Measurements from ENCODE around the gene HOXA13. TPM values are rescaled to one million over a fixed set of nuclear protein-coding genes. Genes with fewer than 3 reads are reported as not detected.

Gene HOXA13
- total RNA-seq, 3 donors from 2014 or later (not counting 1 experiment from before 2014, with no cell fraction given) = not detected

DNA sequence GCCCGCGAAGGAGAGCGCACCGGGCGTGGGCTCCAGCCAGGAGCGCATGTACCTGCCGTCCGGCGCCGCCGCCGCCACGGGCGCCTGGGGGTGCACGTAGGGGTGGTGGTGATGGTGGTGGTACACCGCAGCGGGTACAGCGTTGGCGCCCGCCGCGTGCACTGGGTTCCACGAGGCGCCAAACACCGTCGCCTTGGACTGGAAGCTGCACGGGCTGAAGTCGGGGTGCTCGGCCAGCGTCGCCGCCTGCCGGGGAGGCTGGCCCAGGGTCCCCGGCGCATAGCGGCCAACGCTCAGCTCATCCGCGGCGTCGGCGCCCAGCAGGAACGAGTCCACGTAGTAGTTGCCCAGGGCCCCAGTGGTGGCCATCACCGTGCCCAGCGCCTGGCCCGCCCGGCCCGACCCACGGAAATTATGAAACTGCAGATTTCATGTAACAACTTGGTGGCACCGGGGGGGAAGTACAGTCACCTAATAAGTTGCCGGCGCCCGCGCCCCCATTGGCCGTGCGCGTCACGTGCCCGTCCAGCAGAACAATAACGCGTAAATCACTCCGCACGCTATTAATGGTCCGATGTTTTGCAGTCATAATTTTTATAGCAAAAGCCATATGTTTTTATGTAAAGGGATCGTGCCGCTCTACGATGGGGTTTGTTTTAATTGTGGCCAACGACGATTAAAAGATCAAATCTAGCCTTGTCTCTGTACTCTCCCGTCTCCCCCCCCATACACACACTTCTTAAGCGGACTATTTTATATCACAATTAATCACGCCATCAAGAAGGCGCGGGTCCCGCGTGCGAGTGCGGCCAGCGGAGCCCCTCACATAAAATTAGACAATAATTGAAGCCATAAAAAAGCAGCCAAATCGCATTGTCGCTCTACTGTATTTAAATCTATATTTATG is 34.5 kb downstream of the HOXA13 start, which contains the start of gene HOXA9:
TSS of gene HOXA9 (minus strand) at position 449 of the 907 bp plus-strand sequence. CDS start at position 369, 80 bp downstream.
- 3% methylated on average over 80 of the region's 82 CpGs for WGBS (ENCODE audit: insufficient coverage)
- H3K9me3 ChIP-seq (ENCODE audit: control insufficient read depth, insufficient read depth, low read length) = no peaks in the 10 kb centered on the region
- TF ChIP-seq, protein P1, sequence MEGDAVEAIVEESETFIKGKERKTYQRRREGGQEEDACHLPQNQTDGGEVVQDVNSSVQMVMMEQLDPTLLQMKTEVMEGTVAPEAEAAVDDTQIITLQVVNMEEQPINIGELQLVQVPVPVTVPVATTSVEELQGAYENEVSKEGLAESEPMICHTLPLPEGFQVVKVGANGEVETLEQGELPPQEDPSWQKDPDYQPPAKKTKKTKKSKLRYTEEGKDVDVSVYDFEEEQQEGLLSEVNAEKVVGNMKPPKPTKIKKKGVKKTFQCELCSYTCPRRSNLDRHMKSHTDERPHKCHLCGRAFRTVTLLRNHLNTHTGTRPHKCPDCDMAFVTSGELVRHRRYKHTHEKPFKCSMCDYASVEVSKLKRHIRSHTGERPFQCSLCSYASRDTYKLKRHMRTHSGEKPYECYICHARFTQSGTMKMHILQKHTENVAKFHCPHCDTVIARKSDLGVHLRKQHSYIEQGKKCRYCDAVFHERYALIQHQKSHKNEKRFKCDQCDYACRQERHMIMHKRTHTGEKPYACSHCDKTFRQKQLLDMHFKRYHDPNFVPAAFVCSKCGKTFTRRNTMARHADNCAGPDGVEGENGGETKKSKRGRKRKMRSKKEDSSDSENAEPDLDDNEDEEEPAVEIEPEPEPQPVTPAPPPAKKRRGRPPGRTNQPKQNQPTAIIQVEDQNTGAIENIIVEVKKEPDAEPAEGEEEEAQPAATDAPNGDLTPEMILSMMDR (IDR thresholded peaks at IDR 0.05) = no peak
- no peak within 1 kb of the TSS for H3K27ac ChIP-seq (ENCODE audit: low read length)
- peak in 1 of 2 donors; percentile 50 for DNase-seq
- peak; percentile 32 to 67 (median 54) for ATAC-seq
- H3K4me3 Mint-ChIP-seq = peak within 1 kb of the TSS; percentile 87
- intact Hi-C loops (cut with micrococcal nuclease) = loop anchor here (2.0 to 10.0 kb wide), 3 partner anchors 19 to 1309 kb away; partner anchors contain the start of genes EVX1 and HOXA11
- H3K36me3 ChIP-seq (ENCODE audit: control insufficient read depth, insufficient read depth, low read length) = no peaks in the 10 kb centered on the region
- no peaks in the 10 kb centered on the region for H3K9me3 Mint-ChIP-seq
- H3K4me3 ChIP-seq (ENCODE audit: low read length) = peak within 1 kb of the TSS; percentile 40
- peaks cover 72% of the 10 kb centered on the region for H3K27me3 ChIP-seq (ENCODE audit: control insufficient read depth, insufficient read depth, low read length)
- H3K27ac Mint-ChIP-seq = peak within 1 kb of the TSS; percentile 60 to 69
- H3K4me1 ChIP-seq (ENCODE audit: control insufficient read depth, insufficient read depth, low read length) = peaks cover 78% of the 10 kb centered on the region
- H3K36me3 Mint-ChIP-seq = peaks cover 7% of the 10 kb centered on the region
- H3K27me3 Mint-ChIP-seq (ENCODE audit: low read depth in 2 of 2) = peaks cover 68 to 72% of the 10 kb centered on the region in 2 donors
- peaks cover 28 to 49% of the 10 kb centered on the region in 2 donors for H3K4me1 Mint-ChIP-seq

DNA sequence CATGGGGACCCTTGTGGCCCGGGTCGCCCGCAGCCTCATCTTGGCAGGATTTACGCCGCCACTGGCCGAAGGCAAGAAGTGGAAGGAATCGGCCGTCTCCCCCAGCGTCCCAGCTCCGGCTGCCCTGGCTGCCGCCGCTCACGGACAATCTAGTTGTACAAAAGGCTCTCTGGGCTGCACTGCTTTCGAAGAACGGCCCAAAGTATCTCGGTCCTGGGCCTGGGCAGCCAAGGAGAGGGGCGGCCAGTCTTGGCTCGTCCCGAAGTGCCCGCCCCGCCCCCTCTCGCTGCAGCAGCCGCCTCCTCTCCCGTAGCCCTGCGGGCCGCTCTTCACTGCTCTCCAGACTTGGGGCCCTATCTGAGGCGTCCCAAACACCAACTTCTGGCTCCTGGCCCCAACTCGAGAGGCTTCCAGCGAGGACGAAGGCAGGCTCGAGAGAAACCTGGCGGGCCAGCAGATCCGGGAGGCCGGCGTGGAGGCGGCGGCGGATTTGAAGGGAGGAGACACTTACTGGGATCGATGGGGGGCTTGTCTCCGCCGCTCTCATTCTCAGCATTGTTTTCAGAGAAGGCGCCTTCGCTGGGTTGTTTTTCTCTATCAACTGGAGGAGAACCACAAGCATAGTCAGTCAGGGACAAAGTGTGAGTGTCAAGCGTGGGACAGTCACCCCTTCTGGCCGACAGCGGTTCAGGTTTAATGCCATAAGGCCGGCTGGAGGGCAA is 35.4 kb downstream of the HOXA13 start:
- intact Hi-C loops (cut with micrococcal nuclease) = loop anchor here (2.0 to 10.0 kb wide), 4 partner anchors 20 to 1308 kb away; partner anchors contain the start of genes EVX1 and HOXA11
- Histone ChIP-seq H3K27me3 (ENCODE audit: control insufficient read depth, insufficient read depth, low read length) (peaks cover 73% of the 10 kb centered on the region), H3K4me1 (ENCODE audit: control insufficient read depth, insufficient read depth, low read length) (peaks cover 76% of the 10 kb centered on the region), H3K36me3 (ENCODE audit: control insufficient read depth, insufficient read depth, low read length) (no peaks in the 10 kb centered on the region), H3K4me3 (ENCODE audit: low read length) (peak overlapping the region; percentile 40), H3K27ac (ENCODE audit: low read length) (no peak overlapping the region), H3K9me3 (ENCODE audit: control insufficient read depth, insufficient read depth, low read length) (no peaks in the 10 kb centered on the region)
- Mint-ChIP-seq H3K9me3 (no peaks in the 10 kb centered on the region), H3K27ac (peak overlapping the region; percentile 26 to 60), H3K27me3 (ENCODE audit: low read depth in 2 of 2) (peaks cover 71 to 73% of the 10 kb centered on the region in 2 donors), H3K36me3 (peaks cover 7% of the 10 kb centered on the region), H3K4me1 (peaks cover 37 to 57% of the 10 kb centered on the region in 2 donors), H3K4me3 (peak overlapping the region; percentile 77)
- ATAC-seq = no peak
- TF ChIP-seq, protein P1 (IDR thresholded peaks at IDR 0.05) = no peak
- WGBS (ENCODE audit: insufficient coverage) = 4% methylated on average over 47 of the region's 47 CpGs
- no peak for DNase-seq

DNA sequence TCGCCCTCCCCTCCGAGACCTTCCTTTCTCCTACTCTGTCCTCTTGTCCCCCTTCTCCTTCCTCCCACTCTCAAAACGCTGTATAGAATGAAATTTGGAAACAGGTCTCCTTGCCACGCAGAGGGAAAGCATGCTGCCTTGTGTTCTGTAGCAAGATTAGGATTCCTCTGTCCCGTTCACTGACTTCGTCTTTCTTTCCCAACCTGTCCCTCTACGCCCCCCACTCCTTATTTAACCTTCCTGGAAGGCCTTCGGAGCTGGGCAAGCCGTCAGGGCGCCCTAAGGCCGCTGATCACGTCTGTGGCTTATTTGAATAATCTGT is 35.9 kb downstream of the HOXA13 start:
- H3K9me3 ChIP-seq (ENCODE audit: control insufficient read depth, insufficient read depth, low read length) = no peaks in the 10 kb centered on the region
- H3K36me3 Mint-ChIP-seq = peaks cover 7% of the 10 kb centered on the region
- no peak for DNase-seq
- H3K27me3 ChIP-seq (ENCODE audit: control insufficient read depth, insufficient read depth, low read length) = peaks cover 75% of the 10 kb centered on the region
- peaks cover 36 to 57% of the 10 kb centered on the region in 2 donors for H3K4me1 Mint-ChIP-seq
- H3K4me1 ChIP-seq (ENCODE audit: control insufficient read depth, insufficient read depth, low read length) = peaks cover 72% of the 10 kb centered on the region
- peak overlapping the region in 1 of 2 donors; percentile 26 for H3K27ac Mint-ChIP-seq
- peaks cover 74 to 75% of the 10 kb centered on the region in 2 donors for H3K27me3 Mint-ChIP-seq (ENCODE audit: low read depth in 2 of 2)
- intact Hi-C loops (cut with micrococcal nuclease) = loop anchor here (2.0 to 10.0 kb wide), 4 partner anchors 21 to 1307 kb away; partner anchors contain the start of genes EVX1 and HOXA11
- peak overlapping the region; percentile 40 for H3K4me3 ChIP-seq (ENCODE audit: low read length)
- TF ChIP-seq, protein P1 (IDR thresholded peaks at IDR 0.05) = no peak
- H3K27ac ChIP-seq (ENCODE audit: low read length) = no peak overlapping the region
- no peaks in the 10 kb centered on the region for H3K9me3 Mint-ChIP-seq
- H3K36me3 ChIP-seq (ENCODE audit: control insufficient read depth, insufficient read depth, low read length) = no peaks in the 10 kb centered on the region
- ATAC-seq = no peak
- H3K4me3 Mint-ChIP-seq = peak overlapping the region; percentile 52
- WGBS (ENCODE audit: insufficient coverage) = 22% methylated on average over 12 of the region's 12 CpGs

Measured in natural killer cell (primary cell).